Loucy (cell line): ENCODE measurements around the gene TXNDC17.

Source experiments
- CTCF ChIP-seq: fragments of 200-600 bp; sonication (generic); conservative IDR thresholded peaks from 2 replicates; pipeline ENCODE4 v1.5.1; 2014; ENCODE audit warnings: mild to moderate bottlenecking, antibody characterized with exemption, low read length
- EZH2phosphoT487 ChIP-seq: fragments of 200-600 bp; IDR thresholded peaks from 2 replicates; pipeline ENCODE4 v1.6.1; 2018; ENCODE audit warnings: antibody characterized with exemption, mild to moderate bottlenecking, moderate library complexity, borderline replicate concordance

- no peak for TF ChIP-seq CTCF
- no peak for TF ChIP-seq EZH2phosphoT487
These were observed 11.1 kb downstream of the TXNDC17 start for GRCh38 chr17:6651919-6652452.
